Osteocyte (in vitro differentiated cells): Measurements from ENCODE around the gene KLRC1. TPM values are rescaled to one million over a fixed set of nuclear protein-coding genes. Genes with fewer than 3 reads are reported as not detected.
"Not testable (repeated sequence)": the region's sequence is repeated elsewhere in the genome, so short reads cannot be mapped to it uniquely, and the experiment has no call there.

Experiments
- DNase-seq: peaks from one replicate; pipeline ENCODE4 v3.0.0; 2021; ENCODE audit warnings: mixed read lengths; ENCODE audit not compliant: unreplicated experiment; ENCODE audit errors: extremely low spot score
- H3K27ac Mint-ChIP-seq: one replicate; pipeline ENCODE4 v1.8.0; 2021; ENCODE audit warnings: mild to moderate bottlenecking, mixed read lengths; ENCODE audit not compliant: unreplicated experiment
- H3K27me3 Mint-ChIP-seq: one replicate; pipeline ENCODE4 v1.8.0; 2021; ENCODE audit warnings: mixed read lengths; ENCODE audit not compliant: unreplicated experiment
- H3K36me3 Mint-ChIP-seq: one replicate; pipeline ENCODE4 v1.8.0; 2021; ENCODE audit warnings: mixed read lengths; ENCODE audit not compliant: unreplicated experiment
- H3K4me1 Mint-ChIP-seq: one replicate; pipeline ENCODE4 v1.8.0; 2021; ENCODE audit warnings: mixed read lengths; ENCODE audit not compliant: unreplicated experiment
- H3K4me3 Mint-ChIP-seq: one replicate; pipeline ENCODE4 v1.8.0; 2021; ENCODE audit warnings: mild to moderate bottlenecking, moderate library complexity, mixed read lengths; ENCODE audit not compliant: unreplicated experiment
- H3K9me3 Mint-ChIP-seq: one replicate; pipeline ENCODE4 v1.8.0; 2021; ENCODE audit warnings: mixed read lengths; ENCODE audit not compliant: unreplicated experiment
- total RNA-seq: library from RNA; stranded (reverse); gene quantifications from 2 replicates; pipeline ENCODE4 v1.2.1, GENCODE V29; 2021
- TF ChIP-seq, protein P1 (sequence below): fragments of 200-600 bp; sonication (generic); IDR thresholded peaks from 2 replicates; pipeline ENCODE4 v1.5.0; 2021; ENCODE audit warnings: antibody characterized with exemption, mild to moderate bottlenecking, moderate library complexity

Gene KLRC1
- total RNA-seq, 1 donor from 2014 or later = not detected

DNA sequence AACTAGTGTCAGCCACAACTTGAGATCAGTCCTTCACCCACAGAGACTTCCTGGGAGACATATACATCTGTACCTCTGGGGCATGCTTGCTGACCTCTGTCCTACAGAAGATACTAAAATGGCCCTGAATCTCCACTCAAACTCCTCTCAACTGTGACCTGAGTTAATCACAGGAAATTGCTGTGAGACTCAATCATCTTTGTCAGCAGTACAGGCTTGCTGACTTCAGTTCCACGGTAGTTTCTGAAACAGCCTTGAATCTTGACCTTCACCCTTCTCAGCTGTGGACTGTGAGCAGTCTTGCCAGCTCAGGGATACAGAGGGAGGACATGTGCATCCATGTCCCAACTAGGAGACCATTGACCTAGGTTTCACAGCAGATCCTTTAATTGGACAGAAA, 1.4 kb upstream of the KLRC1 start:
- Mint-ChIP-seq H3K36me3 (peaks cover 3% of the 10 kb centered on the region), H3K4me1 (no peaks in the 10 kb centered on the region), H3K27me3 (no peaks in the 10 kb centered on the region), H3K4me3 (no peak overlapping the region), H3K9me3 (peaks cover 31% of the 10 kb centered on the region), H3K27ac (no peak overlapping the region)
- no peak for DNase-seq
- TF ChIP-seq, protein P1, sequence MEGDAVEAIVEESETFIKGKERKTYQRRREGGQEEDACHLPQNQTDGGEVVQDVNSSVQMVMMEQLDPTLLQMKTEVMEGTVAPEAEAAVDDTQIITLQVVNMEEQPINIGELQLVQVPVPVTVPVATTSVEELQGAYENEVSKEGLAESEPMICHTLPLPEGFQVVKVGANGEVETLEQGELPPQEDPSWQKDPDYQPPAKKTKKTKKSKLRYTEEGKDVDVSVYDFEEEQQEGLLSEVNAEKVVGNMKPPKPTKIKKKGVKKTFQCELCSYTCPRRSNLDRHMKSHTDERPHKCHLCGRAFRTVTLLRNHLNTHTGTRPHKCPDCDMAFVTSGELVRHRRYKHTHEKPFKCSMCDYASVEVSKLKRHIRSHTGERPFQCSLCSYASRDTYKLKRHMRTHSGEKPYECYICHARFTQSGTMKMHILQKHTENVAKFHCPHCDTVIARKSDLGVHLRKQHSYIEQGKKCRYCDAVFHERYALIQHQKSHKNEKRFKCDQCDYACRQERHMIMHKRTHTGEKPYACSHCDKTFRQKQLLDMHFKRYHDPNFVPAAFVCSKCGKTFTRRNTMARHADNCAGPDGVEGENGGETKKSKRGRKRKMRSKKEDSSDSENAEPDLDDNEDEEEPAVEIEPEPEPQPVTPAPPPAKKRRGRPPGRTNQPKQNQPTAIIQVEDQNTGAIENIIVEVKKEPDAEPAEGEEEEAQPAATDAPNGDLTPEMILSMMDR = no peak

DNA sequence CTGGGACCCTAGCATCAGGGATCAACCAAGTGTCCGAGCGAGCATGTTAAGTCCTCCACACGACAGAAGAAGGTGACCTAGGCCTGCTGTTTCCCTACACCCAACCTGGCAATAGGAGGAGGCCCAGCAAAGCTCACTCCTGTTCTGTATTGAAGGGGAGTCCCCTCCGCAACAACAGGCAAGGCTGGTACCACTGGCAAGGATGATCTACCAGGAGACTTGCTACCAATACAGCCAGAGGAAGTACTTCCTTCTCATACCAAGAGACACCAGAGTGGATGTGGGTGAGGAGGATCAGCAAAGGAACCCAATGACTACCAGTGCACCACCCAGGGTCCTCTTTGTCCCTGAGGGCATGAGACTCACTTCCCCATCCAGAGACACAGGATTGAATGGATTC, 4.9 kb downstream of the KLRC1 start:
- no peaks in the 10 kb centered on the region for H3K4me1 Mint-ChIP-seq
- no peak for DNase-seq
- no peaks in the 10 kb centered on the region for H3K36me3 Mint-ChIP-seq
- no peak overlapping the region for H3K4me3 Mint-ChIP-seq
- no peak overlapping the region for H3K27ac Mint-ChIP-seq
- TF ChIP-seq, protein P1 = no peak
- H3K27me3 Mint-ChIP-seq = no peaks in the 10 kb centered on the region
- H3K9me3 Mint-ChIP-seq = no peaks in the 10 kb centered on the region

DNA sequence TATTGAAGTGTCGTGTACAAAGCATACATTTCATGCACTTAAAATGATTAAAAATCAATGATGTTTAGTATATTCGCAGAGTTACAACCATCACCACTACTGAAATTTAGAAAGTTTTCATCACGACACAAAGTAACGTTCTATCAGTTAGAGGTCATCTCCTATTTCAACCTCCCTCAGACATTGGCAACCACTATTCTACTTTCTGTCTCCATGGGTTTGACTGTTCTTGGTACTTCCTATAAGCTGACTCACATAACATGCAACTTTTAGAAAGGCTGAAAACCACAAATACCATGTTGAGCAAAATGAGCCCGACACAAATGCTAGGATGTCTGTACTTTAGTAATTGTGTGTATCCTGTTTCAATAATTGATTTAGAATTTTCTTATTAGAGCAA, 7.1 kb downstream of the KLRC1 start:
- not testable (repeated sequence) for H3K4me1 Mint-ChIP-seq, H3K9me3 Mint-ChIP-seq, H3K27me3 Mint-ChIP-seq, H3K27ac Mint-ChIP-seq, H3K4me3 Mint-ChIP-seq, DNase-seq, H3K36me3 Mint-ChIP-seq

DNA sequence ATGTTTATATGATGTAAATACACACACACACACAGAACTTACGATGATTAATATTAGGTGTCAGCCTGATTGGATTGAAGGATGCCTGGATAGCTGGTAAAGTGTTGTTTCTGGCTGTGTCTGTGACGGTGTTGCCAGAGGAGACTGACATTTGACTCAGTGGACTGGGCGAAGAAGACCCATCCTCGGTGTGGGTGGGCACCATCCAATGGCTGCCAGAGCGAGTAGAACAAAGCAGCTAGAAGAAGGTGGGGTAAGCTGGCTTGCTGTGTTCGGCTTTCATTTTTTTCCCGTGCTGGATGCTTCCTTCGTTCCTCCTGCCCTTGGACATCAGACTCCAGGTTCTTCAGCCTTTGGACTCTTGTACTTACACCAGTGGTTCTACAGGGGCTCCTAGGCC, 12.0 kb downstream of the KLRC1 start:
- not testable (repeated sequence) for H3K27me3 Mint-ChIP-seq, H3K36me3 Mint-ChIP-seq, H3K9me3 Mint-ChIP-seq, H3K27ac Mint-ChIP-seq, DNase-seq, H3K4me3 Mint-ChIP-seq, H3K4me1 Mint-ChIP-seq

DNA sequence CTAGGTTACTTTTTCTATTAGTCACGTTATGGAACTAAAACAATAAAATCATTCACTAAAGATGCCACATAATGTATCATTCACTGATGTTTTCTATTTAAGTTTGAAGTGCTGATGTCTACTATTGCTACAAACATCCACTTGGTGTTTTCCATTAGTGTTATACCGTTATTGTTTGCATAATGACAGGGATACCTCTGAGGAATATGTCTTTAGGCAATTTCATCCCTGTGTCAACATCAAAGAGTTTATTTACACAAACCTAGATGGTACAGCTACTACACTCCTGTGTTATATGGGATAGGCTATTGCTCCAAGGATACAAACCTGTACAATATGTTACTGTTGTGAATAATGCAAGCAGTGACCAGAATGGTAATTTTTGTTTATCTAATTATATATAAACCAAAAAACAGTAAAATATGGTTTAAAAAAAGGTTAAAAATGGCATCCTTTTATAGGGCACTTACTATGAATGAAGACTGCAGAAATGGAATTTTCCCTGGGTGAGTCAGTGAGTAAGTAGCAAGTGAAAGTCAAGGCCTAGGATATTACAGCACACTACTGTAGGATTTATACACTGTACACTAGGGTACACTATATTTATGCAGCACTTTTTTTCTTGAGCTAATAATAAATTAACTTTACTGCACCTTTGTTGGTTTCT, 13.4 kb downstream of the KLRC1 start:
- peaks cover 15% of the 10 kb centered on the region for H3K4me1 Mint-ChIP-seq
- not testable (repeated sequence) for H3K9me3 Mint-ChIP-seq, H3K4me3 Mint-ChIP-seq, DNase-seq, H3K27ac Mint-ChIP-seq, H3K27me3 Mint-ChIP-seq, H3K36me3 Mint-ChIP-seq

DNA sequence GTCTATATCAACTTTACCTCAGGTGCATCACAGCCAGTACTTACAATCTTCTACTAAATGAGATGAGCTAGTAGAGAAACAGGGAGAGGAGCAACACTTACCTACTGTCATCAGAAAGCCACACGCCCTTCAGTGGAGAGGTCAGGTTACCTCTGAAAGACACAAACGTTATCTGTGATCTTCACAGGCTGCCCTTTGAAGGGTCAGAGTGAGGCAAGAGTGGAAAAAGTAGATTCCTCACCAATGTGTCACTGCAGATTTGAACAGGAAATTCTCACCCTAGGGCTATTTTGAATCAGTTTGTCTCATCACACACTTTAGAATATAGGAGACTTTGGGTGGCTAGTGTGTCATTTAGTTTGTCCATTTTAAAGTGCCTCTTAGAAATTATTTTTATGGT, 15.6 kb downstream of the KLRC1 start:
- H3K27ac Mint-ChIP-seq, DNase-seq, H3K36me3 Mint-ChIP-seq, H3K27me3 Mint-ChIP-seq, H3K4me3 Mint-ChIP-seq, H3K9me3 Mint-ChIP-seq: not testable (repeated sequence)
- H3K4me1 Mint-ChIP-seq = peaks cover 17% of the 10 kb centered on the region

DNA sequence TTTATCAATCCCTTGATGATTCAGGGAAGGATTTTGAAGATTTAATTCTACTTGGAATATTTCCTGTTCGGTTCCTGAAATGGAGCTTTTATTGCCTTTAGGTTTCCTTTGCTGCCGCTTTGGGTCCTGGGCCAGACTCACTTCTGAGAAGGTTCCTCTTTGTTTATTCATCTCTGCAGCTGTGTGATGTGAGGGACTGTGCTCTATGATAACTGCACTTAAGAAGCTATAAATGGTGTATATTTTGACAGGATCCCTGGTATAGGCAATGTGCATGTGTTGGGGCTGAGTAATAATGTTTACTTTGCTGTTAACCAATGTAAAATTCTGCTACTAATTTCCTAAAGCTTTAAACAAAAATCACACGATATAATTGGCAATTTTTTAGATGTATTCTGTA, 17.4 kb downstream of the KLRC1 start, which contains the start of gene KLRC2:
KLRC2 (minus strand) TSS at position 195 of the 400 bp plus-strand sequence; CDS start at position 171, 24 bp downstream.
- not testable (repeated sequence) for H3K9me3 Mint-ChIP-seq, DNase-seq, H3K36me3 Mint-ChIP-seq, H3K27me3 Mint-ChIP-seq
- H3K27ac Mint-ChIP-seq = peak within 1 kb of the TSS; percentile 72
- peaks cover 17% of the 10 kb centered on the region for H3K4me1 Mint-ChIP-seq
- H3K4me3 Mint-ChIP-seq = peak within 1 kb of the TSS; percentile 69

DNA sequence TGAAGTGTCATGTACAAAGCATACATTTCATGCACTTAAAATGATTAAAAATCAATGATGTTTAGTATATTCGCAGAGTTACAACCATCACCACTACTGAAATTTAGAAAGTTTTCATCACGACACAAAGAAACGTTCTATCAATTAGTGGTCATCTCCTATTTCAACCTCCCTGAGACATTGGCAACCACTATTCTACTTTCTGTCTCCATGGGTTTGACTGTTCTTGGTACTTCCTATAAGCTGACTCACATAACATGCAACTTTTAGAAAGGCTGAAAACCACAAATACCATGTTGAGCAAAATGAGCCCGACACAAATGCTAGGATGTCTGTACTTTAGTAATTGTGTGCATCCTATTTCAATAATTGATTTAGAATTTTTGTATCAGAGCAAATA, 22.6 kb downstream of the KLRC1 start:
- not testable (repeated sequence) for H3K9me3 Mint-ChIP-seq, H3K27ac Mint-ChIP-seq, H3K4me3 Mint-ChIP-seq

DNA sequence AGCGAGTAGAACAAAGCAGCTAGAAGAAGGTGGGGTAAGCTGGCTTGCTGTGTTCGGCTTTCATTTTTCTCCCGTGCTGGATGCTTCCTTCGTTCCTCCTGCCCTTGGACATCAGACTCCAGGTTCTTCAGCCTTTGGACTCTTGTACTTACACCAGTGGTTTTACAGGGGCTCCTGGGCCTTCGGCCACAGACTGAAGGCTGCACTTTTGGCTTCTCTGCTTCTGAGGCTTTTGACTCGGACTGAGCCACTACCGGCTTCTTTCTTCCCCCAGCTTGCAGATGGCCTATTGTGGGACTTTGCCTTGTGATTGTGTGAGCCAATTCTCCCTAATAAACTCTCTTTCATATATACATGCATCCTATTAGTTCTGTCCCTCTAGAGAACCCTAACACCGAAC, 27.2 kb downstream of the KLRC1 start:
- not testable (repeated sequence) for H3K27ac Mint-ChIP-seq, H3K9me3 Mint-ChIP-seq, H3K27me3 Mint-ChIP-seq, H3K4me1 Mint-ChIP-seq, DNase-seq, H3K36me3 Mint-ChIP-seq, H3K4me3 Mint-ChIP-seq

More for the DNA sequence above, 22.6 kb downstream of the KLRC1 start:
- DNase-seq, H3K27me3 Mint-ChIP-seq, H3K4me1 Mint-ChIP-seq, H3K36me3 Mint-ChIP-seq: not testable (repeated sequence)

DNA sequence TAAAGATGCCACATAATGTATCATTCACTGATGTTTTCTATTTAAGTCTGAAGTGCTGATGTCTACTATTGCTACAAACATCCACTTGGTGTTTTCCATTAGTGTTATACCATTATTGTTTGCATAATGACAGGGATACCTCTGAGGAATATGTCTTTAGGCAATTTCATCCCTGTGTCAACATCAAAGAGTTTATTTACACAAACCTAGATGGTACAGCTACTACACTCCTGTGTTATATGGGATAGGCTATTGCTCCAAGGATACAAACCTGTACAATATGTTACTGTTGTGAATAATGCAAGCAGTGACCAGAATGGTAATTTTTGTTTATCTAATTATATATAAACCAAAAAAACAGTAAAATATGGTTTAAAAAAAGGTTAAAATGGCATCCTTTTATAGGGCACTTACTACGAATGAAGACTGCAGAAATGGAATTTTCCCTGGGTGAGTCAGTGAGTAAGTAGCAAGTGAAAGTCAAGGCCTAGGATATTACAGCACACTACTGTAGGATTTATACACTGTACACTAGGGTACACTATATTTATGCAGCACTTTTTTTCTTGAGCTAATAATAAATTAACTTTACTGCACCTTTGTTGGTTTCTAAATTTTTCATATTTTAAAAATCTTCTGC, 28.8 kb downstream of the KLRC1 start:
- not testable (repeated sequence) for H3K27me3 Mint-ChIP-seq, H3K4me3 Mint-ChIP-seq, H3K36me3 Mint-ChIP-seq, H3K9me3 Mint-ChIP-seq, H3K27ac Mint-ChIP-seq, DNase-seq
- peaks cover 12% of the 10 kb centered on the region for H3K4me1 Mint-ChIP-seq
